Measurements from ENCODE around the gene CAPG.
A peak's percentile ranks its signal among the peaks of the same experiment; 100 is the strongest.
"Not testable (repeated sequence)": the region's sequence is repeated elsewhere in the genome, so short reads cannot be mapped to it uniquely, and the experiment has no call there.

The CAPG gene

GRCh38 chr2:85401464-85401805 is 8.7 kb downstream of the CAPG start:
- in situ Hi-C loops (cut with MboI; ENCODE audit: low pct_unique_long_range_greater_than_20kb, low sequenced_read_pairs): no loop called here
- no peak for DNase-seq

GRCh38 chr2:85400541-85401463 is 9.4 kb downstream of the CAPG start:
- no peak for DNase-seq
- in situ Hi-C loops (cut with MboI; ENCODE audit: low pct_unique_long_range_greater_than_20kb, low sequenced_read_pairs): no loop called here

- DNase-seq: no peak
- in situ Hi-C loops (cut with MboI; ENCODE audit: low pct_unique_long_range_greater_than_20kb, low sequenced_read_pairs): no loop called here
Observed at GRCh38 chr2:85400023-85400422, 10.1 kb downstream of the CAPG start.

GRCh38 chr2:85399183-85399455 is 11.0 kb downstream of the CAPG start:
- in situ Hi-C loops (cut with MboI; ENCODE audit: low pct_unique_long_range_greater_than_20kb, low sequenced_read_pairs): no loop called here
- DNase-seq: no peak

- DNase-seq: no peak
- in situ Hi-C loops (cut with MboI; ENCODE audit: low pct_unique_long_range_greater_than_20kb, low sequenced_read_pairs): no loop called here
Observed at GRCh38 chr2:85398426-85399182, 11.6 kb downstream of the CAPG start.

GRCh38 chr2:85397925-85398331 is 12.2 kb downstream of the CAPG start:
- DNase-seq: no peak
- in situ Hi-C loops (cut with MboI; ENCODE audit: low pct_unique_long_range_greater_than_20kb, low sequenced_read_pairs): no loop called here

- no peak for DNase-seq
- in situ Hi-C loops (cut with MboI; ENCODE audit: low pct_unique_long_range_greater_than_20kb, low sequenced_read_pairs): no loop called here
Observed at GRCh38 chr2:85396531-85397470, 13.4 kb downstream of the CAPG start.

GRCh38 chr2:85395912-85396475 is 14.2 kb downstream of the CAPG start:
- in situ Hi-C loops (cut with MboI; ENCODE audit: low pct_unique_long_range_greater_than_20kb, low sequenced_read_pairs): no loop called here
- DNase-seq: no peak

GRCh38 chr2:85394976-85395375 is 15.2 kb downstream of the CAPG start:
- in situ Hi-C loops (cut with MboI; ENCODE audit: low pct_unique_long_range_greater_than_20kb, low sequenced_read_pairs): no loop called here
- no peak for DNase-seq

- DNase-seq: no peak
- in situ Hi-C loops (cut with MboI; ENCODE audit: low pct_unique_long_range_greater_than_20kb, low sequenced_read_pairs): no loop called here
Observed at GRCh38 chr2:85394261-85394681, 15.9 kb downstream of the CAPG start.

GRCh38 chr2:85393836-85394235 is 16.3 kb downstream of the CAPG start:
- in situ Hi-C loops (cut with MboI; ENCODE audit: low pct_unique_long_range_greater_than_20kb, low sequenced_read_pairs): no loop called here
- no peak for DNase-seq

GRCh38 chr2:85390941-85391669 is 19.1 kb downstream of the CAPG start:
- in situ Hi-C loops (cut with MboI; ENCODE audit: low pct_unique_long_range_greater_than_20kb, low sequenced_read_pairs): no loop called here
- peak; percentile 75 for DNase-seq

GRCh38 chr2:85388878-85389538 is 21.2 kb downstream of the CAPG start:
- DNase-seq: no peak
- in situ Hi-C loops (cut with MboI; ENCODE audit: low pct_unique_long_range_greater_than_20kb, low sequenced_read_pairs): no loop called here

GRCh38 chr2:85387754-85388153 is 22.4 kb downstream of the CAPG start:
- in situ Hi-C loops (cut with MboI; ENCODE audit: low pct_unique_long_range_greater_than_20kb, low sequenced_read_pairs): no loop called here
- no peak for DNase-seq

GRCh38 chr2:85385746-85386145 is 24.4 kb downstream of the CAPG start:
- in situ Hi-C loops (cut with MboI; ENCODE audit: low pct_unique_long_range_greater_than_20kb, low sequenced_read_pairs): no loop called here
- no peak for DNase-seq

- no peak for DNase-seq
- in situ Hi-C loops (cut with MboI; ENCODE audit: low pct_unique_long_range_greater_than_20kb, low sequenced_read_pairs): no loop called here
Observed at GRCh38 chr2:85383850-85384249, 26.3 kb downstream of the CAPG start.

GRCh38 chr2:85383151-85383550 is 27.0 kb downstream of the CAPG start:
- in situ Hi-C loops (cut with MboI; ENCODE audit: low pct_unique_long_range_greater_than_20kb, low sequenced_read_pairs); DNase-seq: not testable (repeated sequence)

GRCh38 chr2:85380048-85380447 is 30.1 kb downstream of the CAPG start:
- in situ Hi-C loops (cut with MboI; ENCODE audit: low pct_unique_long_range_greater_than_20kb, low sequenced_read_pairs): no loop called here
- DNase-seq: no peak
